HepG2 (cell line): ENCODE data around the gene RASA2. TPM values are rescaled to one million over a fixed set of nuclear protein-coding genes. Genes with fewer than 3 reads are reported as not detected.

Source experiments
- ATAC-seq: fragments of 200-7000 bp; cut with Tn5 transposase; 3 replicates; pipeline ENCODE4 v1.9.1; 2020; ENCODE audit warnings: mild to moderate bottlenecking, moderate library complexity
- BruUV-seq: library from RNA; stranded (reverse); fragments of 400-500 nt; replicated peaks from 2 replicates; lab custom pipeline; 2021; lab: Mats Ljungman, UMichigan
- CTCF ChIA-PET: fragments of 300-600 bp; formaldehyde crosslinking; extraction: SDS; loops from one replicate; lab custom pipeline; 2021; ENCODE audit warnings: low total read pairs, inconsistent platforms, low intra/inter-chr PET ratio; lab: Yijun Ruan, JAX
- POLR2A ChIA-PET: fragments of 350-600 bp; sonication (Branson Sonifier 250); formaldehyde crosslinking; loops from one replicate; lab custom pipeline; 2020; ENCODE audit warnings: antibody characterized with exemption, inconsistent platforms; lab: Yijun Ruan, JAX
- DNase-seq: peaks from one replicate; pipeline ENCODE4 v3.0.0-alpha.2; 2015; ENCODE audit warnings: low spot score
- FAIRE-seq: peaks from 3 replicates; lab custom pipeline; 2011; peaks lifted over from hg19 to GRCh38; lab: Jason Lieb, UNC
- H2AFZ ChIP-seq: one replicate; pipeline ENCODE4 v1.6.1; 2011; ENCODE audit warnings: low read length, inconsistent platforms
- H3K27ac ChIP-seq: fragments of 300-600 bp; 3 replicates; pipeline ENCODE4 v1.8.0; 2011; ENCODE audit warnings: mixed run types, mild to moderate bottlenecking, mixed read lengths, low read length, inconsistent platforms; ENCODE audit not compliant: insufficient read depth; ENCODE audit errors: extremely low read length
- H3K27me3 ChIP-seq, 2 experiments: fragments of 200-600 bp in 1 of 2; 2 replicates in 1 of 2; 3 replicates in 1 of 2; pipeline versions ENCODE4 v1.6.0 to v1.8.0; 2011; ENCODE audit warnings: low read length in 2 of 2, mild to moderate bottlenecking in 2 of 2, moderate library complexity in 2 of 2, inconsistent platforms in 1 of 2; ENCODE audit not compliant: insufficient read depth in 2 of 2, control insufficient read depth in 1 of 2
- H3K36me3 ChIP-seq, 2 experiments: fragments of 200-600 bp in 1 of 2; replicated peaks in 1 of 2; 2 replicates in 1 of 2; 3 replicates in 1 of 2; pipeline versions ENCODE4 v1.5.1 to v1.8.0; 2011; ENCODE audit warnings: low read length in 2 of 2, inconsistent platforms in 1 of 2; ENCODE audit not compliant: insufficient read depth in 2 of 2, control insufficient read depth in 1 of 2
- H3K4me1 ChIP-seq: 2 replicates; pipeline ENCODE4 v1.5.1; 2012; ENCODE audit warnings: low read length, inconsistent platforms; ENCODE audit not compliant: insufficient read depth
- H3K4me2 ChIP-seq: 2 replicates; pipeline ENCODE4 v1.6.0; 2011; ENCODE audit warnings: low read depth, low read length, inconsistent platforms
- H3K4me3 ChIP-seq, 3 experiments: fragments of 200-600 bp in 1 of 3; sonication (generic), shearing (Covaris generic) in 1 of 3; replicated peaks in 1 of 3; 2 replicates each; pipeline ENCODE4 v1.5.1; 2011 to 2016; ENCODE audit warnings: low read length in 3 of 3, inconsistent platforms in 2 of 3, low read depth in 2 of 3, mild to moderate bottlenecking in 2 of 3, control low read depth in 1 of 3, mixed read lengths in 1 of 3; ENCODE audit not compliant: insufficient read depth in 1 of 3
- H3K79me2 ChIP-seq: one replicate; pipeline ENCODE4 v1.6.1; 2011; ENCODE audit warnings: low read length, inconsistent platforms; ENCODE audit not compliant: insufficient read depth
- H3K9ac ChIP-seq: 2 replicates; pipeline ENCODE4 v1.6.0; 2011; ENCODE audit warnings: mild to moderate bottlenecking, low read depth, low read length, inconsistent platforms; ENCODE audit not compliant: insufficient read depth
- H3K9me3 ChIP-seq: 2 replicates; pipeline ENCODE4 v1.5.1; 2012; ENCODE audit warnings: mild to moderate bottlenecking, low read length
- H4K20me1 ChIP-seq: 2 replicates; pipeline ENCODE4 v1.6.0; 2011; ENCODE audit warnings: inconsistent platforms, mild to moderate bottlenecking, low read length, moderate library complexity; ENCODE audit not compliant: insufficient read depth
- HMGA1 ChIP-seq: sonication (generic); formaldehyde crosslinking; conservative IDR thresholded peaks from 2 replicates; pipeline ENCODE4 v1.4.0; 2020; ENCODE audit warnings: missing genetic modification reagents
- JUN ChIP-seq: sonication (generic); formaldehyde crosslinking; IDR thresholded peaks from 2 replicates; pipeline ENCODE4 v1.4.0; 2020; ENCODE audit warnings: mild to moderate bottlenecking, missing genetic modification reagents
- STAT5B ChIP-seq: sonication (generic); formaldehyde crosslinking; IDR thresholded peaks from 2 replicates; pipeline ENCODE4 v1.4.0; 2020; ENCODE audit warnings: missing genetic modification reagents
- ZNF10 ChIP-seq: sonication (generic); formaldehyde crosslinking; IDR thresholded peaks from 2 replicates; pipeline ENCODE4 v1.4.0; 2020; ENCODE audit warnings: mild to moderate bottlenecking, low read depth, missing genetic modification reagents, borderline replicate concordance
- ZNF570 ChIP-seq: sonication (generic); formaldehyde crosslinking; IDR thresholded peaks from 2 replicates; pipeline ENCODE4 v1.4.0; 2020; ENCODE audit warnings: mild to moderate bottlenecking, missing genetic modification reagents, borderline replicate concordance
- ZNF687 ChIP-seq: sonication (generic); formaldehyde crosslinking; IDR thresholded peaks from 2 replicates; pipeline ENCODE4 v1.5.1; 2020; ENCODE audit warnings: mild to moderate bottlenecking, missing genetic modification reagents, moderate library complexity
- WGBS: methylation state at CpG from one replicate; pipeline ENCODE4 v1.1.6; 2017; ENCODE audit warnings: low lambda C conversion rate; 5-methylcytosine and 5-hydroxymethylcytosine counted together
- in situ Hi-C: cut with HindIII; loops from 2 replicates; pipeline ENCODE4 v1.10.0; 2017; ENCODE audit warnings: low pct_unique_long_range_greater_than_20kb; ENCODE audit not compliant: extremely low pct_ligation_motif_present
- intact Hi-C: fragments of 100-400 bp; cut with micrococcal nuclease; formaldehyde crosslinking; loops from one replicate; pipeline ENCODE4 v1.10.0; 2022; ENCODE audit not compliant: unreplicated experiment
- polyA plus RNA-seq, 8 experiments: library from polyadenylated mRNA; depleted of rRNA in 3 of 8; stranded (reverse) in 7 of 8; unstranded in 1 of 8; fragments of >200 nt; fragmentation: Illumina TruSeq in 4 of 8; extraction: Trizol in 4 of 8; gene quantifications; 2 replicates each; pipeline versions ENCODE4 v1.2.1 to v1.2.3, GENCODE V29; 2011 to 2016; ENCODE audit warnings: low read depth in 4 of 8, missing spikeins in 1 of 8, mixed read lengths in 1 of 8; ENCODE audit not compliant: insufficient read depth in 1 of 8
- total RNA-seq, 5 experiments: library from RNA; depleted of rRNA; stranded (reverse); fragments of >200 nt; fragmentation: Illumina TruSeq; extraction: Trizol; gene quantifications; 2 replicates each; pipeline ENCODE4 v1.2.3, GENCODE V29; 2016; ENCODE audit warnings: low read depth in 1 of 5
- TF ChIP-seq, protein P1 (sequence below): sonication (generic); formaldehyde crosslinking; conservative IDR thresholded peaks from 2 replicates; pipeline ENCODE4 v1.4.0; 2020; ENCODE audit warnings: mild to moderate bottlenecking, missing genetic modification reagents, moderate library complexity

Gene RASA2
- total and polyA plus RNA-seq, 2 of the 13 experiments (the other 11 are each of a cell fraction or from before 2014, with no cell fraction given) = 5.4 to 8.5 TPM

- TF ChIP-seq, protein P1, sequence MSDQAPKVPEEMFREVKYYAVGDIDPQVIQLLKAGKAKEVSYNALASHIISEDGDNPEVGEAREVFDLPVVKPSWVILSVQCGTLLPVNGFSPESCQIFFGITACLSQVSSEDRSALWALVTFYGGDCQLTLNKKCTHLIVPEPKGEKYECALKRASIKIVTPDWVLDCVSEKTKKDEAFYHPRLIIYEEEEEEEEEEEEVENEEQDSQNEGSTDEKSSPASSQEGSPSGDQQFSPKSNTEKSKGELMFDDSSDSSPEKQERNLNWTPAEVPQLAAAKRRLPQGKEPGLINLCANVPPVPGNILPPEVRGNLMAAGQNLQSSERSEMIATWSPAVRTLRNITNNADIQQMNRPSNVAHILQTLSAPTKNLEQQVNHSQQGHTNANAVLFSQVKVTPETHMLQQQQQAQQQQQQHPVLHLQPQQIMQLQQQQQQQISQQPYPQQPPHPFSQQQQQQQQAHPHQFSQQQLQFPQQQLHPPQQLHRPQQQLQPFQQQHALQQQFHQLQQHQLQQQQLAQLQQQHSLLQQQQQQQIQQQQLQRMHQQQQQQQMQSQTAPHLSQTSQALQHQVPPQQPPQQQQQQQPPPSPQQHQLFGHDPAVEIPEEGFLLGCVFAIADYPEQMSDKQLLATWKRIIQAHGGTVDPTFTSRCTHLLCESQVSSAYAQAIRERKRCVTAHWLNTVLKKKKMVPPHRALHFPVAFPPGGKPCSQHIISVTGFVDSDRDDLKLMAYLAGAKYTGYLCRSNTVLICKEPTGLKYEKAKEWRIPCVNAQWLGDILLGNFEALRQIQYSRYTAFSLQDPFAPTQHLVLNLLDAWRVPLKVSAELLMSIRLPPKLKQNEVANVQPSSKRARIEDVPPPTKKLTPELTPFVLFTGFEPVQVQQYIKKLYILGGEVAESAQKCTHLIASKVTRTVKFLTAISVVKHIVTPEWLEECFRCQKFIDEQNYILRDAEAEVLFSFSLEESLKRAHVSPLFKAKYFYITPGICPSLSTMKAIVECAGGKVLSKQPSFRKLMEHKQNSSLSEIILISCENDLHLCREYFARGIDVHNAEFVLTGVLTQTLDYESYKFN (CRISPR knock-in tag) = no peak
These were observed 31.8 kb upstream of the RASA2 start (continued) for GRCh38 chr3:141454906-141455602.

DNA sequence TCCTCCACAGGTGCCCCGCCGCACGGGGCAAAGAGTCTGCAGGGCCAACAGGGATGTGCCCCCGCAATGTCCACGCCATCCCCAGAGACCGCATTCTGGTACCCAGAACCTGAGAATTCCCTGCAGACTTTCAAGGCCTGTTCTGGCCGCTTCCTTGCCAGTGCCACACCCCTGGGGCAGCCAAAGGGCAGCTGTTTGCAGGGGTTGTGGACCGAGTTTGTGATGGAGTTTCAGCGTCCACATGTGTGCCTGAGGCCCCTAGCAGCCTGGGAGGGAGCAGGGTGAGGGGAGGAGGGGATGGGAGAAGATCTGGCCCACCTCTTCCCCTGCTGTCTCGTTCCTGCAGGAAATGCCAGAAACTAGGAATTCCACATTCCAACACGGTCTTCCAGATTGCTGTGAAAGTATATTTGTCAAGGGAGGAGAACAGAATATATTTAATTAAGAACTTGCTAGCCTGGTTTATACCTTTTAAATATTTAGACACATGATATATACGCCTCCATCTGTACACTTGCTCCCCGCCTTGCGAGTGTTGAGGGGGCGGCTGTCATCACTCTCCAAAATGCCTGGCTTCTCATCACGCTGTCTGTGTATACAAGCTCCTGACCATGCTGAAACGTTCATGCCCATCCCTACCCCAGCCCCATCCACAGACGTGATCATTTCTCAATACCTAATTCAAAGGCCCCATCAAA is 31.1 kb upstream of the RASA2 start:
- no TSS peak for BruUV-seq
- intact Hi-C loops (loop anchor here (1.0 to 5.0 kb wide), 2 partner anchors 144 to 218 kb away; no protein-coding TSS in a partner anchor), in situ Hi-C loops (loop anchor here (5.0 kb wide), 1 partner anchor 148 kb away; no protein-coding TSS in a partner anchor)
- no peak overlapping the region for H3K27ac ChIP-seq
- H3K79me2 ChIP-seq = no peaks in the 10 kb centered on the region
- peak overlapping the region; percentile 62 for H3K4me2 ChIP-seq
- peak overlapping the region in 1 of 3 experiments; percentile 35; a peak in 1 of 6 replicates for H3K4me3 ChIP-seq
- POLR2A ChIA-PET = interaction anchor here (1.3 to 1.8 kb wide), 2 partner anchors 86 to 95 kb away, joined by 4 to 7 read pairs; no protein-coding TSS in a partner anchor
- DNase-seq (no peak), FAIRE-seq (no peak), ATAC-seq (no peak)
- 74% methylated on average over 17 of the region's 18 CpGs for WGBS
- H4K20me1 ChIP-seq = no peaks in the 10 kb centered on the region
- H3K27me3 ChIP-seq = no peaks in the 10 kb centered on the region
- no peak overlapping the region for H2AFZ ChIP-seq
- peaks cover 77% of the 10 kb centered on the region for H3K4me1 ChIP-seq
- no peaks in the 10 kb centered on the region for H3K9me3 ChIP-seq
- CTCF ChIA-PET = interaction anchor here (1.2 to 2.3 kb wide), 2 partner anchors 95 to 144 kb away, joined by 6 to 15 read pairs; no protein-coding TSS in a partner anchor
- no peaks in the 10 kb centered on the region for H3K36me3 ChIP-seq
- H3K9ac ChIP-seq = no peak overlapping the region
- no peak for TF ChIP-seq STAT5B
- TF ChIP-seq JUN = no peak
- TF ChIP-seq ZNF687 = peak; percentile 23; the same call in 1 of the 2 replicates
- TF ChIP-seq HMGA1 = no peak
- TF ChIP-seq ZNF10 (CRISPR knock-in tag) = no peak
- TF ChIP-seq, protein P1 (CRISPR knock-in tag) = no peak
- TF ChIP-seq ZNF570 (CRISPR knock-in tag) = no peak
